ENCODE measurements around the gene F13B.
"Not testable (repeated sequence)": the region's sequence is repeated elsewhere in the genome, so short reads cannot be mapped to it uniquely, and the experiment has no call there.

The F13B gene

GRCh38 chr1:197066719-197067456 is at the start of gene F13B:
Gene F13B (minus strand): TSS chr1:197067260. CDS start chr1:197067223, 37 bp downstream.
- H3K9ac ChIP-seq (ENCODE audit: low read length in 2 of 2) = no peak within 1 kb of the TSS
- H3K27me3 ChIP-seq (ENCODE audit: control insufficient read depth in 1 of 2, insufficient read depth in 2 of 2, low read length in 2 of 2) = no peaks in the 10 kb centered on the region
- no peaks in the 10 kb centered on the region for H3K9me3 ChIP-seq (ENCODE audit: control insufficient read depth in 2 of 2, low read length in 2 of 2)
- no peaks in the 10 kb centered on the region for H3K36me3 ChIP-seq (ENCODE audit: control insufficient read depth in 2 of 2, insufficient read depth in 2 of 2, low read length in 2 of 2)
- no peaks in the 10 kb centered on the region for H3K4me1 ChIP-seq (ENCODE audit: control insufficient read depth, insufficient read depth, low read length)
- H3K27ac ChIP-seq (ENCODE audit: low read length) = no peak within 1 kb of the TSS
- no peak within 1 kb of the TSS for H3K4me3 ChIP-seq (ENCODE audit: low read length in 2 of 2)

- Histone ChIP-seq H3K4me3 (ENCODE audit: low read length in 2 of 2) (no peak overlapping the region), H3K27ac (ENCODE audit: low read length) (no peak overlapping the region), H3K9ac (ENCODE audit: low read length in 2 of 2) (no peak overlapping the region), H3K9me3 (ENCODE audit: control insufficient read depth in 2 of 2, low read length in 2 of 2) (no peaks in the 10 kb centered on the region), H3K36me3 (ENCODE audit: control insufficient read depth in 2 of 2, insufficient read depth in 2 of 2, low read length in 2 of 2) (no peaks in the 10 kb centered on the region), H3K4me1 (ENCODE audit: control insufficient read depth, insufficient read depth, low read length) (no peaks in the 10 kb centered on the region), H3K27me3 (ENCODE audit: control insufficient read depth in 1 of 2, insufficient read depth in 2 of 2, low read length in 2 of 2) (no peaks in the 10 kb centered on the region)
These were observed 49.1 kb upstream of the F13B start for GRCh38 chr1:197116156-197116555.

GRCh38 chr1:197106869-197107268 is 39.8 kb upstream of the F13B start:
- Histone ChIP-seq H3K4me1 (ENCODE audit: control insufficient read depth, insufficient read depth, low read length) (no peaks in the 10 kb centered on the region), H3K36me3 (ENCODE audit: control insufficient read depth in 2 of 2, insufficient read depth in 2 of 2, low read length in 2 of 2) (no peaks in the 10 kb centered on the region), H3K27ac (ENCODE audit: low read length) (no peak overlapping the region), H3K27me3 (ENCODE audit: control insufficient read depth in 1 of 2, insufficient read depth in 2 of 2, low read length in 2 of 2) (no peaks in the 10 kb centered on the region), H3K9me3 (ENCODE audit: control insufficient read depth in 2 of 2, low read length in 2 of 2) (no peaks in the 10 kb centered on the region), H3K4me3 (ENCODE audit: low read length in 2 of 2) (no peak overlapping the region), H3K9ac (ENCODE audit: low read length in 2 of 2) (no peak overlapping the region)

GRCh38 chr1:197103300-197103699 is 36.2 kb upstream of the F13B start:
- H3K4me3 ChIP-seq (ENCODE audit: low read length in 2 of 2) = no peak overlapping the region
- no peaks in the 10 kb centered on the region for H3K4me1 ChIP-seq (ENCODE audit: control insufficient read depth, insufficient read depth, low read length)
- H3K9ac ChIP-seq (ENCODE audit: low read length in 2 of 2) = no peak overlapping the region
- H3K9me3 ChIP-seq (ENCODE audit: control insufficient read depth in 2 of 2, low read length in 2 of 2) = no peaks in the 10 kb centered on the region
- H3K27me3 ChIP-seq (ENCODE audit: control insufficient read depth in 1 of 2, insufficient read depth in 2 of 2, low read length in 2 of 2) = no peaks in the 10 kb centered on the region
- H3K27ac ChIP-seq (ENCODE audit: low read length) = no peak overlapping the region
- H3K36me3 ChIP-seq (ENCODE audit: control insufficient read depth in 2 of 2, insufficient read depth in 2 of 2, low read length in 2 of 2) = no peaks in the 10 kb centered on the region

GRCh38 chr1:197101978-197102377 is 34.9 kb upstream of the F13B start:
- Histone ChIP-seq H3K4me1 (ENCODE audit: control insufficient read depth, insufficient read depth, low read length) (no peaks in the 10 kb centered on the region), H3K9ac (ENCODE audit: low read length in 2 of 2) (no peak overlapping the region), H3K4me3 (ENCODE audit: low read length in 2 of 2) (no peak overlapping the region), H3K9me3 (ENCODE audit: control insufficient read depth in 2 of 2, low read length in 2 of 2) (no peaks in the 10 kb centered on the region), H3K36me3 (ENCODE audit: control insufficient read depth in 2 of 2, insufficient read depth in 2 of 2, low read length in 2 of 2) (no peaks in the 10 kb centered on the region), H3K27me3 (ENCODE audit: control insufficient read depth in 1 of 2, insufficient read depth in 2 of 2, low read length in 2 of 2) (no peaks in the 10 kb centered on the region), H3K27ac (ENCODE audit: low read length) (no peak overlapping the region)

- no peaks in the 10 kb centered on the region for H3K4me1 ChIP-seq (ENCODE audit: control insufficient read depth, insufficient read depth, low read length)
- no peak overlapping the region for H3K9ac ChIP-seq (ENCODE audit: low read length in 2 of 2)
- H3K36me3 ChIP-seq (ENCODE audit: control insufficient read depth in 2 of 2, insufficient read depth in 2 of 2, low read length in 2 of 2) = no peaks in the 10 kb centered on the region
- H3K27ac ChIP-seq (ENCODE audit: low read length) = no peak overlapping the region
- no peaks in the 10 kb centered on the region for H3K9me3 ChIP-seq (ENCODE audit: control insufficient read depth in 2 of 2, low read length in 2 of 2)
- H3K27me3 ChIP-seq (ENCODE audit: control insufficient read depth in 1 of 2, insufficient read depth in 2 of 2, low read length in 2 of 2) = no peaks in the 10 kb centered on the region
- no peak overlapping the region for H3K4me3 ChIP-seq (ENCODE audit: low read length in 2 of 2)
These were observed 33.6 kb upstream of the F13B start for GRCh38 chr1:197100677-197101076.

- H3K4me1 ChIP-seq (ENCODE audit: control insufficient read depth, insufficient read depth, low read length) = no peaks in the 10 kb centered on the region
- H3K4me3 ChIP-seq (ENCODE audit: low read length in 2 of 2) = no peak overlapping the region
- no peak overlapping the region for H3K27ac ChIP-seq (ENCODE audit: low read length)
- H3K27me3 ChIP-seq (ENCODE audit: control insufficient read depth in 1 of 2, insufficient read depth in 2 of 2, low read length in 2 of 2) = no peaks in the 10 kb centered on the region
- no peaks in the 10 kb centered on the region for H3K36me3 ChIP-seq (ENCODE audit: control insufficient read depth in 2 of 2, insufficient read depth in 2 of 2, low read length in 2 of 2)
- H3K9ac ChIP-seq (ENCODE audit: low read length in 2 of 2) = no peak overlapping the region
- H3K9me3 ChIP-seq (ENCODE audit: control insufficient read depth in 2 of 2, low read length in 2 of 2) = no peaks in the 10 kb centered on the region
These were observed 32.4 kb upstream of the F13B start for GRCh38 chr1:197099444-197099843.

- not testable (repeated sequence) for H3K4me1 ChIP-seq (ENCODE audit: control insufficient read depth, insufficient read depth, low read length); H3K4me3 ChIP-seq (ENCODE audit: low read length in 2 of 2); H3K9me3 ChIP-seq (ENCODE audit: control insufficient read depth in 2 of 2, low read length in 2 of 2); H3K27me3 ChIP-seq (ENCODE audit: control insufficient read depth in 1 of 2, insufficient read depth in 2 of 2, low read length in 2 of 2); H3K36me3 ChIP-seq (ENCODE audit: control insufficient read depth in 2 of 2, insufficient read depth in 2 of 2, low read length in 2 of 2); H3K9ac ChIP-seq (ENCODE audit: low read length in 2 of 2); H3K27ac ChIP-seq (ENCODE audit: low read length)
These were observed 29.9 kb upstream of the F13B start for GRCh38 chr1:197096971-197097370.

GRCh38 chr1:197096137-197096536 is 29.1 kb upstream of the F13B start:
- H3K4me1 ChIP-seq (ENCODE audit: control insufficient read depth, insufficient read depth, low read length) = no peaks in the 10 kb centered on the region
- H3K36me3 ChIP-seq (ENCODE audit: control insufficient read depth in 2 of 2, insufficient read depth in 2 of 2, low read length in 2 of 2) = no peaks in the 10 kb centered on the region
- no peak overlapping the region for H3K27ac ChIP-seq (ENCODE audit: low read length)
- H3K9me3 ChIP-seq (ENCODE audit: control insufficient read depth in 2 of 2, low read length in 2 of 2) = no peaks in the 10 kb centered on the region
- H3K4me3 ChIP-seq (ENCODE audit: low read length in 2 of 2) = no peak overlapping the region
- H3K9ac ChIP-seq (ENCODE audit: low read length in 2 of 2) = no peak overlapping the region
- H3K27me3 ChIP-seq (ENCODE audit: control insufficient read depth in 1 of 2, insufficient read depth in 2 of 2, low read length in 2 of 2) = no peaks in the 10 kb centered on the region

- Histone ChIP-seq H3K9ac (ENCODE audit: low read length in 2 of 2) (no peak overlapping the region), H3K27me3 (ENCODE audit: control insufficient read depth in 1 of 2, insufficient read depth in 2 of 2, low read length in 2 of 2) (no peaks in the 10 kb centered on the region), H3K27ac (ENCODE audit: low read length) (no peak overlapping the region), H3K9me3 (ENCODE audit: control insufficient read depth in 2 of 2, low read length in 2 of 2) (no peaks in the 10 kb centered on the region), H3K4me3 (ENCODE audit: low read length in 2 of 2) (no peak overlapping the region), H3K36me3 (ENCODE audit: control insufficient read depth in 2 of 2, insufficient read depth in 2 of 2, low read length in 2 of 2) (no peaks in the 10 kb centered on the region), H3K4me1 (ENCODE audit: control insufficient read depth, insufficient read depth, low read length) (no peaks in the 10 kb centered on the region)
These were observed 26.3 kb upstream of the F13B start for GRCh38 chr1:197093226-197093885.

GRCh38 chr1:197092491-197093023 is 25.5 kb upstream of the F13B start:
- no peaks in the 10 kb centered on the region for H3K27me3 ChIP-seq (ENCODE audit: control insufficient read depth in 1 of 2, insufficient read depth in 2 of 2, low read length in 2 of 2)
- no peak overlapping the region for H3K27ac ChIP-seq (ENCODE audit: low read length)
- H3K4me1 ChIP-seq (ENCODE audit: control insufficient read depth, insufficient read depth, low read length) = no peaks in the 10 kb centered on the region
- no peak overlapping the region for H3K4me3 ChIP-seq (ENCODE audit: low read length in 2 of 2)
- no peak overlapping the region for H3K9ac ChIP-seq (ENCODE audit: low read length in 2 of 2)
- no peaks in the 10 kb centered on the region for H3K9me3 ChIP-seq (ENCODE audit: control insufficient read depth in 2 of 2, low read length in 2 of 2)
- no peaks in the 10 kb centered on the region for H3K36me3 ChIP-seq (ENCODE audit: control insufficient read depth in 2 of 2, insufficient read depth in 2 of 2, low read length in 2 of 2)
